ENCODE measurements around the gene WFIKKN1. TPM values are rescaled to one million over a fixed set of nuclear protein-coding genes. Genes with fewer than 3 reads are reported as not detected.

The WFIKKN1 gene
- total RNA-seq, 6 experiments from 2014 or later: 0.02 to 0.14 TPM; not detected in 4

GRCh38 chr16:626787-627453 lies 3.9 kb upstream of the WFIKKN1 start:
- DNase-seq: peak; percentile 96
- H3K4me3 Mint-ChIP-seq: peak overlapping the region; percentile 72
- H3K9me3 Mint-ChIP-seq: no peaks in the 10 kb centered on the region
- peaks cover 1% of the 10 kb centered on the region for H3K27me3 Mint-ChIP-seq (ENCODE audit: insufficient read depth)
- peaks cover 6% of the 10 kb centered on the region; the same call in 1 of the 2 replicates for H3K36me3 Mint-ChIP-seq (ENCODE audit: low read depth)
- no peak for TF ChIP-seq CTCF (IDR thresholded peaks at IDR 0.05)
- peak overlapping the region; percentile 99 for H3K27ac Mint-ChIP-seq
- peaks cover 36% of the 10 kb centered on the region for H3K4me1 Mint-ChIP-seq (ENCODE audit: low read depth)

GRCh38 chr16:627454-628239 lies 3.1 kb upstream of the WFIKKN1 start:
- Mint-ChIP-seq H3K4me1 (ENCODE audit: low read depth) (peaks cover 29% of the 10 kb centered on the region), H3K27me3 (ENCODE audit: insufficient read depth) (peaks cover 1% of the 10 kb centered on the region), H3K36me3 (ENCODE audit: low read depth) (peaks cover 6% of the 10 kb centered on the region; the same call in 1 of the 2 replicates), H3K27ac (peak overlapping the region; percentile 99), H3K9me3 (no peaks in the 10 kb centered on the region), H3K4me3 (no peak overlapping the region)
- DNase-seq: no peak
- no peak for TF ChIP-seq CTCF (IDR thresholded peaks at IDR 0.05)

GRCh38 chr16:628321-629061 lies 2.3 kb upstream of the WFIKKN1 start:
- TF ChIP-seq CTCF (IDR thresholded peaks at IDR 0.05): no peak
- Mint-ChIP-seq H3K27me3 (ENCODE audit: insufficient read depth) (no peaks in the 10 kb centered on the region; the same call in none of the 2 replicates), H3K9me3 (no peaks in the 10 kb centered on the region), H3K36me3 (ENCODE audit: low read depth) (peaks cover 6% of the 10 kb centered on the region; the same call in 1 of the 2 replicates), H3K4me1 (ENCODE audit: low read depth) (peaks cover 23% of the 10 kb centered on the region), H3K4me3 (no peak overlapping the region), H3K27ac (no peak overlapping the region)
- no peak for DNase-seq

GRCh38 chr16:629185-629832 lies 1.5 kb upstream of the WFIKKN1 start:
- no peaks in the 10 kb centered on the region; the same call in 1 of the 2 replicates for H3K27me3 Mint-ChIP-seq (ENCODE audit: insufficient read depth)
- H3K4me3 Mint-ChIP-seq: no peak overlapping the region; the same call in 1 of the 2 replicates
- H3K9me3 Mint-ChIP-seq: no peaks in the 10 kb centered on the region
- DNase-seq: no peak
- no peak for TF ChIP-seq CTCF (IDR thresholded peaks at IDR 0.05)
- peaks cover 6% of the 10 kb centered on the region; the same call in 1 of the 2 replicates for H3K36me3 Mint-ChIP-seq (ENCODE audit: low read depth)
- peaks cover 16% of the 10 kb centered on the region for H3K4me1 Mint-ChIP-seq (ENCODE audit: low read depth)
- H3K27ac Mint-ChIP-seq: no peak overlapping the region

GRCh38 chr16:629833-630248 lies 944 bp upstream of the WFIKKN1 start:
- no peak overlapping the region for H3K27ac Mint-ChIP-seq
- TF ChIP-seq CTCF (IDR thresholded peaks at IDR 0.05): no peak
- peaks cover 6% of the 10 kb centered on the region; the same call in 1 of the 2 replicates for H3K36me3 Mint-ChIP-seq (ENCODE audit: low read depth)
- no peak overlapping the region for H3K4me3 Mint-ChIP-seq
- no peak for DNase-seq
- no peaks in the 10 kb centered on the region for H3K9me3 Mint-ChIP-seq
- no peaks in the 10 kb centered on the region; the same call in 1 of the 2 replicates for H3K27me3 Mint-ChIP-seq (ENCODE audit: insufficient read depth)
- peaks cover 12% of the 10 kb centered on the region for H3K4me1 Mint-ChIP-seq (ENCODE audit: low read depth)
